Stimulated activated CD8-positive, alpha-beta memory T cell treated with anti-CD3 and anti-CD28 coated beads, Interleukin-2, amount 100 ng/mL, for 1 hour (primary cell): ENCODE data around the gene SNRK.

Experiments used
- DNase-seq, 2 donors: peaks; one replicate each; pipeline ENCODE4 v3.0.0-alpha.2; 2020; ENCODE audit warnings: low read depth in 2 of 2

SNRK gene

DNA sequence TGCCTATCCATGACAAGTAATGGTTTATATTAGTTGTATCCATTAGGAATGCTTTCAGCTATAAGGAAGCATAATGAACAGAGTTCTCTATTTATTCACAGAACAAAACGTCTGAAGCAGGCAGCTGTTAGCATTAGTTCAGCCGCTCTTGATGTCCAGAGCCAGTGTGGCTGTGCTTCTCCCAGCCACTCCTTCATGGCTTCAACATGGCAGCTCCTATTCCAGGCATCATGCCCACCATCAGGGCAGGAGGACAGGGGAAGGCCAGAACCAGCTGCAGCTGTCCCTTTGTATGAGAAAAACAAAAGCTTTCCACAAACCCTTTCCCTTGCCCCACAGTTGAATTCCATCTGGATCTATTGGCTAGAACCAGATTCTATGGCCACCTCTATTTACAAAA, 12.9 kb upstream of the SNRK start:
- no peak for DNase-seq

DNA sequence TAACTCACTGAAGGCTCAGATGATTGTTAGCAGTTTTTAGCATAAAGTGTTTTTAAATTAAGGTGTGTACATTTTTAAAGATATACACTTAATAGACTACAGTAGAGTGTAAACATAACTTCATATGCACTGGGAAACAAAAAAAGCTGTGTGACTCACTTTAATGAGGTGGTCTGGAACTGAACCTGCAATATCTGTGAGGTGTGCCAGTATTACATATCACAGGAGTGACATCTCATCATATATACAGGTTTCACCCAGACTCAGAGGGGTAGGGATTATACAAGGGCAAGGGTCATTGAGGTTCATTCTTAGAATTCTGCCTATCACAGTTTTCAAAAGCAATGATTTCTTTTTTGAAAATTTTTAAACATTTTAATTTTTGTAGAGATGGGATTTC, 7.3 kb upstream of the SNRK start:
- no peak for DNase-seq

DNA sequence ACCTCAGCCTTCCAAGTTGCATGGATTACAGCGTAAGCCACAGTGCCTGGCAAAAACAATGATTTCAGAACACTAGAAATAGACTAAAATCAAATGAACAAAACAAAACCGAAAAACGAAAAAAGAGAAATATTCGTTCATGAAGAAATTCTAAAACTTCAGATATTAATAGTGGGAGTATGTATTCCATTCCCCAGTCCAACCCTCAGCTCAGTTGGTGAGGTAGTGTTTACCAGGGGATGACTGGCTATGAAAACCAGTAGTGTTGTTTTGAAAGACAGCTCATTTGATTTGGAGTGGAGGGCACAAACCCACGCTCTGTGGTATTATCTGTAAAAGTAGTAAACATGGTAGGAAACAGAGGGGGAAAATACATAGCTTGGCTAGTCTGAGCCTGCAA, 6.8 kb upstream of the SNRK start:
- no peak for DNase-seq

DNA sequence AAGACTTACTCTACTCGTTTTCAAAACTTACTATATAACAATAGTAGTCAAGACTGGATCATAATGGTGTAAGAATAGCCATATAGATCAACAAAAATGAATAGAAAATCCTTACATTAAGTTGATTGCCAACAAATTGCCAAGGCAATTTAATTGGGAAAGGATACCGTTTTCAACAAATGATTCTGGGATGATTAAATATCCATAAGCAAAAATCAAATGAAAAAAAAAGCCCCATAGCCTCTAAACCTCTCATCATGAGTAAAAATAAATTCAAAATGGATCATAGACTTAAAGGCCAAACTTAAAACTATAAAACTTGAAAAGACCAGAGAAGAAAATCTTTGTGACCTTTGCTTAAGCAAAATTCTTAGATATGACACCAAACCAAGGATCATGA, 5.3 kb upstream of the SNRK start:
- no peak for DNase-seq

DNA sequence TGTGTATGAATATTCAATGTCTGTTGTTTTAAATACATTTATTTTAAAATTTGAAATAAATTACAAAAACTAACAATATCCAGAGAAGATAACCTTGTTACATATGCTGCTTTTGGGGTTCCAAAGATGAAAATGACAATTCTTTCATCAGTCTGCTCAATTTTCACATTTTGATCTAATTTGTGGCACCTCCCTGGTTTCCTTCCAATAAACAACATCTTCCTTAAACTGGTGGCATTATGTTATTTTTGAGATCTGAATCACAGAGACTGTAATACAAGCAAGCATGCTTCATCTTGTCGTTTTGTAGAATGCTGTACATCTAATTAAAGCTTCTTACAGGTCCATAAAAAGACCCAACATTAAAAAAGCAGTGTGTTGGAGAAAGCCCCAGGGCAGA, 2.2 kb upstream of the SNRK start:
- DNase-seq, result no peak

DNA sequence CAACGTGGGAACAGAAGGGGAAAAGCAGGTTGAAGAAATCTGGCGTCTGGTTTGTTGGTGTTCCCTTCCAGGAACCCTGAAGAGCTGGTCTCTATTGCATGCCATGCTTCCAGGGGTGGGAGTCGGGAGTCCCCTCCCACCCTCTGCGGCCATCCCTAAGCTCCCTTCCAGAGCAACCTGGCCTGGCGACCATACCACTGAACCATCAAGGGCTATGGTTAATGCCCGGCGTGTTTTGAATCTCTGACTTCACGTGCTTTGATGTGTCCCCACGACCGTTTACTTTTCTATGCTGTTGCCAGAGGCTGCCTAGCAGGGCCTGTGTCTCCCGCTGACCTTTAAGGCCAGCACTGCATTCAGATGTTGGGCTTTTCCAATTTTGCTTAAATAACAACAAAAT, 696 bp upstream of the SNRK start:
- no peak for DNase-seq

DNA sequence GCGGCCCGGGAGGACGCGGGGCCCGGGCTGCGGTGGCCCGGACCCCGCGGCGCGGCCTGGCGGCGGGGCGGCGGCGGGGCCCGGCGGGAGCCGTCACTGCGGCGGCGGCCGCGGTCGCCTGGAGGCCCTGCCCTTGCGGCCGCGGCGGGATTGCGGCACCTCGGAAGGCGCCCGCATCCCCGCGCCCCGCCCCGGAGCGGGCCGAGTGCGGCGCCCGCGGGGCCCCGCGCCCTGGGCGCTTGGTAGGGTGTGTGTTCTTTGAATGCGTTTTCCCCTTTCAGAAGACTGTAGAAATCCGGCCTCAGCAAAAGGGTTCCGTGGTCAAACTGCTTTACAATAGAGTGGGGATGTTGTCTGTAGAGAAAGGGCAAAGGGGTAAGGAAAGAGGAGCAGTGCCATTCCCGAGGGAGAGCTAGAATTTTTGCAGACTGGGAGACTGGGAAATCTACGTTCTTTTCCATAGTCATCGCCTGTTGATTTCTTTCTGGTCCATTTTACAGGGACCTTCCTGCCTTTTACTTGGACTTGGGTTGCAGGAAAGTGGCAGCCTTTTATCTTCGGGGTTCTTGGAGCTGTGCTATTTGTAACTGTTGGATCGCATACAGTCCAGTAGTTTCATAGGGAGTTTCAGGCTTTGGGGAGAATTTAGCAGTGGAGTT, 630 bp downstream of the SNRK start:
- no peak for DNase-seq

DNA sequence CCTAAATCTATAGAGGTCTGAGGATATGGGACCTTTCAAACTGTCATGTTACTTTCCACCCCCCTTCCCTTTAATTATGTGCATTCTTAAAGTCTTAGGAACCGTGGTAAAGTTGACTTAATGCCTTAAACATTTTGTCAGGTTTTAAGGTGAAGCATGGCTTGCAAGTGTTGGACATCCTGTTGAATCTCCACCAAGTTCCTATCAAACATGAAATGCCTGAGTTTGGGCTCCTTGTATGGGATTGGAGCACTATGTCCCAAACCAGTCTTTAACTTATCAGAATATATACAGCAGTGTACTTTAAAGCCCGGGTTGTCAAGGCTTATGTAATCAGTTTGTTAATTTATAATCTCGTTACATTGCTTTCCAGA, 1.1 kb downstream of the SNRK start:
- no peak for DNase-seq

DNA sequence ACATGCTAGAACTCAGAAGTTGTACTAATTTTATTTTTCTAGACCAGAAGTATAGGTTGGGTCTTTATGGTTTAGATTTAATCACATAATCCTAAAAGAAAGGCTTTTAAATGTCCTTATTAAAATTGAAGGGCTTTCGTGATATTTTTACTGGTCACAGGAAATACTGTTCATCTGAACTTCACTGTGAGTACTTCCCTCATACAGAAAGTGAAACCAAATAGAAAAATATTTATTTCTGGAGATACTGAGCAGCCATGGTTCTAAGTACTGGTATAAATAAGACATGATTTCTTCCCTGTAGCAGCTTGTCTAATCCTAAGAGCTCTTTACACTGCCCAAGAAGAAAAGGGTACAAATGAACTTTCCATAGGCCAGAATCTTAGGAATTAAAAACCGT, 2.0 kb downstream of the SNRK start:
- no peak for DNase-seq

DNA sequence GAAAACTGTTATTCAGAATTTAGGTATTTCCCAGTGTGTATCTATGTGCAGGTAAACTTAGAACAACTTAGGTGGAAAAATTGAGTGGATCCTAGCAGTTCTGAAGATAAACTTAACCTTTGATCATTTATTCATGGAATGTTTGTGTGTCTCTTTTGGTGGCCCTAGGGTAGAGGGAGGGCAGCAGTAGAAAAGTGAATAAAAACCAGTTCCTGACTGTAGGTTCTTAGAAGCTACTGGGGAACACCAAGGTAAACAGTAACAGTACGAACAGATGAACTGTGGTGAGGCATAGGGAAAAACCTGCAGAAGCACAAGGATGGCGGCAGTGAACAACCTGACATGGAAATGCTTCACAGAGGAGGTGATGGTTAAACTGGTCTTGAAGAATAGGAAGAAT, 2.5 kb downstream of the SNRK start:
- DNase-seq, result no peak

DNA sequence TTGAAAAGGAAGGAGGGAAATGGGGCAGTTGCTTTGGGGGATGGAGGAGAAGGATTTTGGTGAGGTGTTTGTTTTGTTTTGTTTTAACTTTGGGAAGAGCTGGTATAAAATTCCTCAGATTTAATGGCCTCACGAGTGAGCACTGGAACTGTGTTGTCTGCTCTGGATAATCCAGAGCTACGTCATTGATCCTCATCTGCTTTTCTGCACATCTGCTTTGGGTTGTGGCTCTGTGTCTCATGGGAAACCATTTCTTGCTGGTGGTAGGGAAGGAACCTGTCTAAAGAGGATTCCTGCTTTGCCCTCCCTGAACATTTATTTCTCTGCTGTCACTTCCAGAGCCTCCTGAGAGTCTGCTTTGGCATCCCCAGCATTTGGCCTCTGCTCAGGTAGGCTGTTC, 3.1 kb downstream of the SNRK start:
- DNase-seq, result no peak

DNA sequence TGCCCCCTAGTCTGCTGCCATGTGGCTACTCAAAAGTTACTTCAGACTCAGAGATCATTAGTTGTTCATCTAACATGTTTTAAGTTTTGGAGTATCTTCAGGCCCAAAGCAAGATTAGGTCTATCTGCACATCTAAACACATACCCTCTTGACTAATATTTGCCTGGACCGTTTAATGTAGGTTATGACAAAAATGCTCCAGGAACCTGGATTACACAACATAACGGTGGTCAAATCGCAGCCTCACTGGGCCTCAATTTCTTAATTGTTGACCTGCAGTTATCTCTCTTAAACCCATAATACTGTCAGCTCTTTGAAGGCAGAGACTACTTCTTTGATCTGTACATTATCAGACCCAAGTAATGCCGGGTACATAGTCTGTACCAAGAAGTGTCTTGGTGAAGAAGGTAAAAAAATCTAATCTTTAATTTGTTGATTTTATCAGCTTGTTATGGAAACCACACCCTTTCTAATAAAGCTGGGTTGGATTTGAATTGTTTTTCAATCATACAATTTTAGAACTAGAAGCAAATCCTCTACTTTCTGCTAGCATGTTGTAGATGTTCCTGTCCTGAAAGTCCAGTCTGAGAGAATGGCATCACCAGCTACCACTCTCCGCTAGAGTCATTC, 3.6 kb downstream of the SNRK start:
- DNase-seq, result no peak

DNA sequence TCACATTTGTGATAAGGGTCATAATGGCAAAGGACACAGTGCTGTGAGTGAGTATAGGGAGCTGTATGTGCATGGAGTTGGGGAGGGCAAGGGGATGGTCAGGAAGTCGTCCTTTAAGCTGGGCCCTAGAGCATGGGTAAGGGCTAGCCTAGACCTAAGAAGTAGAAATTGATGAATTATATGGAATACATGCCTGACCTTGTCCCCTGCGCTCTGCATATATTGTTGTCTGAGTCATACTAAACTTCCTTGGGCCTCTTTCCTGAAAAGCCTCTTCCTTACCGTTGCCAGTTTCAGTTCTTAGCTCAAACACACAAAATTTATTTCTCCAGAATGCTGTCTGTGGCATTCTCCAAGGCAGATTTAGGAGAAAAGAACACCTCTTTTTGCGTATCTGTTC, 4.6 kb downstream of the SNRK start:
- no peak for DNase-seq

DNA sequence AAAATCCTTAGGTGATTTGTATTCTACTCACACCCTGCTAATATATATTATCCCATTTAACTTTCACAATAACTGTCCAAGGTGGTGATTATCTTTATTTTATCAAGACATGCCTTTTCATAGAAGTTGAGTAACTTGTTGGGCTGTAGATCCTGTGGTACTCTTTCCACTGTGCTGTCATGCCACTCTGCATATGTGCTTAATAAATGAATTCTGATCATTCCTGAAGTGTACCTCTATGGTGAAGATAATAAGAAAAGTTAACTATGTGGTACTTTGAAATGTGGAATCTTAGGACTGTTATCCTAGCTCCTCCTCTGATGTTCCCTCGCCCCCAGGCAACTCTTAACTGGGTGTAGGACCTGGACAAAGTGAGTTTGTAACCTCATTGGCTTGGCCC, 5.2 kb downstream of the SNRK start:
- DNase-seq, result no peak

DNA sequence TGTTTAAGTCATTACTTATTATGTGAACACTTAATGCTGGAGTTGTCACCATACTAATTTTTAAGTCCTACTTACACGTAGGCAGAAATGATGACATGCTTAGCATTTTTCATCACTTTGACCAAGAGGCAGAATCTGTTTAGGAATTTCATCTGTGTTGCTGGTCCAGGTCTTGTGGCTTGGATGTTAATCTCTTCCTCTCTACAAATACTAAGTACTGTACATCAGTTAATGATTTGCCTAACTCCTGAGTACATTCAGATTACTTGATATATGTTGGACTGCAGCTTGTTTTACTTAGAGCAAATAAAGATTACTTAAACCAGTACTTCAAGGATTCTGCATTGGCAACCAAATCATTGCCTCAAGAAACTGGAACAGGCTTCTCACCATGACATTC, 8.6 kb downstream of the SNRK start:
- no peak for DNase-seq

DNA sequence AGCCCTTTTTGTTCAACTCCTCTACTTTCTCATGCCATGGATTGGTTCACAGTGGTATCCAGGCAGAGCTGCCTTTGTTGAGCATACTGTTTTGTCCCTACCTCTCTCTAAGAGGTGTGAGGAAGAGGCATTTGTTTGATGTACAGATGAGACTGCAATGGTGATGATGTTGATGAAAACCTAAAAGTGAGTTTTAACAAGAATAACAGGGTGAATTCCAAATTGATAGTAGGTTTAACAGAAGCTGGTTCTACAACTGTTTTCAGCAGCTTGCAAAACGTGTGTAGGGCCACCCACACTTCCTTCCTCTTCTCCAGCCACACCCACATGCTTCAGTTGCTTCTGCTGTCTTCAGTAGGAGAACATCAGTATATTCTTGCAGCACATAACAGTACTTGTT, 10.2 kb downstream of the SNRK start:
- peak; percentile 33 to 34 for DNase-seq

DNA sequence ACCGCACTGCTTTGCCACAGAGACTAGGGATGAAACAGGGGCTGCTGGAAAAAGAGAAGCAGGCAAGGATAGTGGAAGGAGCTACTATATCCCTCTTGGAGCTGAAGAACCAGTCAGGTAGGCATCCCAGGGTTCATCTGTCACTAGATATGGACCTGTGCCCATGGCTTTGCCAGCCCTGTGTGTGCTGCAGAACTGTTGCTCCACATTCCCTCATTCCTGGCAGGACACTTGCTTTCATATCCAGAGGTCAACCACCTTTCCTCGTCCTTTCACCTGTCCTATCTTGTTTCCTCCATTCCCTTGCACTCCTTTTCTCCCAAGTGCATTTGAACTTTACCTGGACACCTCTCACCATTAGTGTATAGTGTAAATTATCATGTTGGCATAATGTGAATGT, 12.0 kb downstream of the SNRK start:
- no peak for DNase-seq

DNA sequence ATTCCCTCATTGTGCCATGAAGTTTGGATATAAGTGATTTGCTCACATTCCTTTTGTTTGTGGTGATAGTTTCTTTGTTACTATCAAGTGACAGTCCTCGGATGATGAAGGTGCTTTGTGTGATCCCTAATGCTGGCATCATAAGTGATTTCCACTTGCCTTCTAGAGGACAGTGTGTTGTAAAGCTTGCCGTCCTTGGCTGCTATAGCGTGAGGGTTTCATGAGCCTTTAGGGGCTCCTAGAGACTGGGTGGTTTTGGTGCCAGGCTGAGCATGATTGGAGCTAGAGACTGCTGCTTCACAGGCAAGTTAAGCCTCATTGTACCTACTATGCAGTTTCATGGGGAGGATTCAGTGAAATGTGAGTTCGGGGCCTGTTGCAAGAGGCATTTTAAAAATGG, 12.4 kb downstream of the SNRK start:
- DNase-seq, result no peak

DNA sequence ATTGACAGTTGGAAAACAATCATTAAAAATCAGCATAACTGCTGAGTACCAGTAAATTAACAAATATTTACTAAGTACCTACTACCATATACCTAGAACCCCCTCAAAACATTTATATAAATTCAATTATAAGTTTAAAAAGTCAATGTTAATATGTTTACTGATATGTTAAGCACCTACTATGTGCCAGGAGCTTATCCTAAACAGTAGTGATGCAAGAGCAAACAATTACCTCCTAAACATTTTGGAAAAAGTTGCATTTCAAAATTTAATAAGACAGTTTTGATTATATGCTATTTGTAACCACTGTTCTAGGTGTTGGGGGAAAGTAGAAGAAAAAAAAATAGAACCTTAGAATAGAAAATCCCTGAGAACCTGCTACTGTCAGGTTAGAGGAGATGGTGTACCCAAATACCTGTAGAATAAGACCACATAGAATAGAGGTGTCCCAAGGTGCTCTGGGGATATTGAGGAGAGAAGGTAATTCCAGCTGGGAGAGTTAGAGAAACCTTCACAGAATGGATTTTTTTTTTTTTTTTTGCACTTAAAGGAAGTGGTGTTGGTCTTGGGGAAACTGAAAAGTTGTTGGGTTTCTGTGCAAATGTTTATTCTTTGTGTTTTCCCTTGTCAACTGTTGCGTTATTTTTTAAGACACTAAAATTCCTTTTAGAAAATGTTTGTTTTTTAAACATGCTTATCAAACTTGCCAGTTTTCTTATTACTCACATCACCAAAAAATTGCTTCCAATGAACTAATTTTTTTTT, 16.0 kb downstream of the SNRK start:
- DNase-seq, result no peak

DNA sequence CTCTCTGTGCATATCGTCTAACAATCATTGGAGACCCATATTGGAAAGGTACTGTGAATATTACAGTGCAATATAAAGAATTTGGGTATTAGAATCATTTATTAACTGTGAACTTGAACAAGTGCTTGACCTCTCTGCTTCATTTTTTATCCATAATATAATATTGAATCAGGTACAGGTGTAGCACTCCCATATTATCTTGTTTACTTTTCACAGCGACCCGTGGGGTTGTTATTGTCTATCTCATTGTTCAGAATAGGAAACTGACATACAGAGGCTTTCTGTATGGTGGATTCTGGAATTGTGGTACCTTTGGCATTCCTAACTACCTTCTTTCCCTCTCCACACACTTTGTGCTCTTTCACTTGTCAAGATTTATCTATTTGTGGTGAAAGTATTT, 17.8 kb downstream of the SNRK start:
- no peak for DNase-seq

DNA sequence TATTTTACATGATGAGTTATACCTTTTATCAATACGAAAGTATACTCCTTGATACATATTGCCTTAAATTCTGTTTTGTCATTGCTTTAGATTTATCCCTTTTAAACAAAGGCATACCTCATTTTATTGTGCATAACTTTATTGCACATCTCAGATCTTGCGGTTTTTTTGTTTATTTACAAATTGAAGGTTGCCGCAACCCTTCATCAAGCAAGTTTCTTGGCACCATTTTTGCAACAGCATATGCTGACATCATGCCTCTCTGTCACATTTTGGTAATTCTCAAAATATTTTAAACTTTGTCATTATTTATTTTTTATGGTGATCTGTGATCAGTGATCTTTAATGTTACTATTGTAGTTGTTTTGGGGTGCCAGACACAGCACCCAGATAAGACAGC, 20.9 kb downstream of the SNRK start:
- DNase-seq, result no peak

DNA sequence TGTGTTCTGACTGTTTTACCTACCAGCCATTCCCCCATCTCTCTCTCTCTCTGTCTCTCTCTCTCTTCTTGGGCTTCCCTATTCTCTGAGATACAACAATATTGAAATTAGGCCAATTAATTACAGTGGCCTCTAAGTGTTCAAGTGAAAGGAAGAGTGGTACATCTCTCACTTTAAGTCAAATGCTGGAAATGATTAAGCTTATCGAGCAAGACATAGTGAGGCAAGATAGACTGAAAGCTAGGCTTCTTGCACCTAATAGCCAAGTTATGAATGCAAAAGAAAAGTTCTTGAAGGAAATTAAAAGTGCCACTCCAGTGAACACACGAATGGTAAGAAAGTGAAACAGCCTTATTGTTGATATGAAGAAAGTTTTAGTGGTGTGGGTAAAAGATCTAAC, 21.3 kb downstream of the SNRK start:
- DNase-seq, result no peak
